OCI-LY3 (cell line): ENCODE data around the gene HNRNPUL1.

Experiments used
- H2AFZ ChIP-seq: fragments of 200-600, 300-600 bp; shearing (Covaris generic); 2 replicates; pipeline ENCODE4 v1.6.0; 2014; ENCODE audit warnings: antibody characterized with exemption, low read depth, low read length
- H3K27ac ChIP-seq: fragments of 200-600, 300-600 bp; sonication (generic); 2 replicates; pipeline ENCODE4 v1.5.1; 2014; ENCODE audit warnings: mild to moderate bottlenecking, low read length, moderate library complexity, mixed read lengths
- H3K27me3 ChIP-seq: fragments of 200-600, 300-600 bp; sonication (generic); 2 replicates; pipeline ENCODE4 v1.6.1; 2014; ENCODE audit warnings: low read depth, low read length, mixed read lengths
- H3K36me3 ChIP-seq: fragments of 200-600, 300-600 bp; sonication (generic); replicated peaks from 2 replicates; pipeline ENCODE3; 2014; ENCODE audit warnings: low read depth, low read length, mixed read lengths
- H3K4me1 ChIP-seq: fragments of 300-600, 200-600 bp; sonication (generic); 2 replicates; pipeline ENCODE4 v1.6.1; 2014; ENCODE audit warnings: low read length, mixed read lengths
- H3K4me2 ChIP-seq: fragments of 200-600, 300-600 bp; sonication (generic); 2 replicates; pipeline ENCODE4 v1.6.1; 2014; ENCODE audit warnings: low read length, mixed read lengths
- H3K4me3 ChIP-seq: fragments of 300-600, 200-600 bp; sonication (generic); 2 replicates; pipeline ENCODE4 v1.5.1; 2014; ENCODE audit warnings: antibody characterized with exemption, mild to moderate bottlenecking, low read length, moderate library complexity
- H3K79me2 ChIP-seq: fragments of 300-600, 200-600 bp; shearing (Covaris generic); 2 replicates; pipeline ENCODE4 v1.6.1; 2014; ENCODE audit warnings: mild to moderate bottlenecking, low read length, mixed read lengths
- H3K9ac ChIP-seq: fragments of 300-600, 200-600 bp; shearing (Covaris generic); 2 replicates; pipeline ENCODE4 v1.6.0; 2014; ENCODE audit warnings: mild to moderate bottlenecking, low read length, moderate library complexity
- H3K9me3 ChIP-seq: fragments of 200-600, 300-600 bp; shearing (Covaris generic); 2 replicates; pipeline ENCODE4 v1.6.1; 2014; ENCODE audit warnings: low read length, mixed read lengths; ENCODE audit not compliant: insufficient read depth
- H4K20me1 ChIP-seq: fragments of 200-600, 300-600 bp; sonication (generic); 2 replicates; pipeline ENCODE4 v1.6.1; 2016; ENCODE audit warnings: low read length, mixed read lengths; ENCODE audit not compliant: insufficient read depth
- EZH2phosphoT487 ChIP-seq: fragments of 200-600 bp; shearing (Covaris generic); IDR thresholded peaks from 2 replicates; pipeline ENCODE4 v1.6.1; 2018; ENCODE audit warnings: antibody characterized with exemption, mixed run types, low read depth
- TF ChIP-seq, protein P1 (sequence below): fragments of 200-600, 300-600 bp; sonication (generic); IDR thresholded peaks from 2 replicates; pipeline ENCODE4 v1.5.1; 2014; ENCODE audit warnings: antibody characterized with exemption, low read length, low read depth

The HNRNPUL1 gene

GRCh38 chr19:41302624-41303351, 38.6 kb downstream of the HNRNPUL1 start:
- TF ChIP-seq, protein P1, sequence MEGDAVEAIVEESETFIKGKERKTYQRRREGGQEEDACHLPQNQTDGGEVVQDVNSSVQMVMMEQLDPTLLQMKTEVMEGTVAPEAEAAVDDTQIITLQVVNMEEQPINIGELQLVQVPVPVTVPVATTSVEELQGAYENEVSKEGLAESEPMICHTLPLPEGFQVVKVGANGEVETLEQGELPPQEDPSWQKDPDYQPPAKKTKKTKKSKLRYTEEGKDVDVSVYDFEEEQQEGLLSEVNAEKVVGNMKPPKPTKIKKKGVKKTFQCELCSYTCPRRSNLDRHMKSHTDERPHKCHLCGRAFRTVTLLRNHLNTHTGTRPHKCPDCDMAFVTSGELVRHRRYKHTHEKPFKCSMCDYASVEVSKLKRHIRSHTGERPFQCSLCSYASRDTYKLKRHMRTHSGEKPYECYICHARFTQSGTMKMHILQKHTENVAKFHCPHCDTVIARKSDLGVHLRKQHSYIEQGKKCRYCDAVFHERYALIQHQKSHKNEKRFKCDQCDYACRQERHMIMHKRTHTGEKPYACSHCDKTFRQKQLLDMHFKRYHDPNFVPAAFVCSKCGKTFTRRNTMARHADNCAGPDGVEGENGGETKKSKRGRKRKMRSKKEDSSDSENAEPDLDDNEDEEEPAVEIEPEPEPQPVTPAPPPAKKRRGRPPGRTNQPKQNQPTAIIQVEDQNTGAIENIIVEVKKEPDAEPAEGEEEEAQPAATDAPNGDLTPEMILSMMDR: no peak
- TF ChIP-seq EZH2phosphoT487: no peak
- Histone ChIP-seq H3K36me3 (peaks cover 93% of the 10 kb centered on the region), H3K4me2 (no peak overlapping the region)

DNA sequence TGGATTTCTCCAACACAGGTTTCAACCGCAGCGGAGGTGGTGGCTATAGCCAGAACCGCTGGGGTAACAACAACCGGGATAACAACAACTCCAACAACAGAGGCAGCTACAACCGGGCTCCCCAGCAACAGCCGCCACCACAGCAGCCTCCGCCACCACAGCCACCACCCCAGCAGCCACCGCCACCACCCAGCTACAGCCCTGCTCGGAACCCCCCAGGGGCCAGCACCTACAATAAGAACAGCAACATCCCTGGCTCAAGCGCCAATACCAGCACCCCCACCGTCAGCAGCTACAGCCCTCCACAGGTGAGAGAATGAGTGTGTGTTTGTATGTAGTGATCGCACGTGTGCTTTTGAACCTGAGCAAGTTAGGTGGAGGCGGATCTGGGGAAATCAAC, 39.8 kb downstream of the HNRNPUL1 start:
- Histone ChIP-seq H3K9ac (no peak overlapping the region), H3K9me3 (no peaks in the 10 kb centered on the region), H4K20me1 (no peaks in the 10 kb centered on the region), H3K4me2 (no peak overlapping the region), H3K27me3 (no peaks in the 10 kb centered on the region), H3K4me1 (peaks cover 19% of the 10 kb centered on the region), H2AFZ (no peak overlapping the region), H3K79me2 (peaks cover 12% of the 10 kb centered on the region), H3K4me3 (no peak overlapping the region), H3K27ac (no peak overlapping the region), H3K36me3 (peaks cover 85% of the 10 kb centered on the region)
- TF ChIP-seq, protein P1: no peak
- TF ChIP-seq EZH2phosphoT487: no peak

More at GRCh38 chr19:41302624-41303351, 38.6 kb downstream of the HNRNPUL1 start:
- no peaks in the 10 kb centered on the region for H3K27me3 ChIP-seq
- H2AFZ ChIP-seq: no peak overlapping the region
- no peak overlapping the region for H3K4me3 ChIP-seq
- H3K79me2 ChIP-seq: peaks cover 23% of the 10 kb centered on the region
- no peak overlapping the region for H3K27ac ChIP-seq
- no peak overlapping the region for H3K9ac ChIP-seq
- no peaks in the 10 kb centered on the region for H3K9me3 ChIP-seq
- H3K4me1 ChIP-seq: peaks cover 20% of the 10 kb centered on the region
- H4K20me1 ChIP-seq: no peaks in the 10 kb centered on the region

DNA sequence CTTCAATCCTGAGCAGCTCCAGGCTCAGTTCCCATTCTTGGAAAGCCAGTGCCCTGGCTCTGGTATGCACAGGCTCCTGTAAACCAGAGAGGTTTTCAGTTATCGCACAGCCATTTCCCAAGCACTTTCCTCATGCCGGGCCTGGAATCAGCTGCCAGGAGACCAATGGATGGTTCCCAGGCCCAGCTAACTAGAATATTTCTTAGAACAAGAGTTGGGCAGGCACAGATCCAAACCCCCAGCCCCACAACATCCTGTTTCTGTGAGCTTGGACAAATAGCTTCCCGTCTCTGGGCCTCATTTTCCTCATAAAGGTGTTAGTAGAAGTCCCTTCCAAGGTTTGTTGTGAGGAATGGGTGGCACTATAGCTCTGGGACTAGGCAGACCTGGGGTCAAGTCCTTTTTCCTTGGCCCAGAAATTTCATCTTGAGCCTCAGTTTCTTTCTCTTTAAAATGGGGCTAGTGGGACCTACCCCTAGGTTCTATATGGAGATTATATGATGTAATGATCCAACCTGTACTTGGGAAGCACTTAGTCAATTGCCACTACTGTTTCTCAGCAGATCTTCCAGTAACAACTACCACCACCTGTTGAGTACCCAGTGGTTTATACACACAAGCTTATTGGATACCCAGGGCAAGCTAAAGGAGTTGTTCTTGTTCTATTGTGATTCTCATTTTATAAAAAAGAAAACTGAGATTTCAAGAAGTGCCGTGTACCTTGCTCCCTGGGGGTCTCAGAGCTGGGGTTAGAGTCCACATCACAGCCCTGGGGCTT, 40.7 kb downstream of the HNRNPUL1 start:
- peaks cover 24% of the 10 kb centered on the region for H3K4me1 ChIP-seq
- H4K20me1 ChIP-seq: no peaks in the 10 kb centered on the region
- H3K79me2 ChIP-seq: peaks cover 8% of the 10 kb centered on the region; the same call in 1 of the 2 replicates
- no peak overlapping the region for H3K27ac ChIP-seq
- no peaks in the 10 kb centered on the region for H3K9me3 ChIP-seq
- H3K36me3 ChIP-seq: peaks cover 76% of the 10 kb centered on the region
- H3K27me3 ChIP-seq: no peaks in the 10 kb centered on the region
- no peak overlapping the region for H3K4me3 ChIP-seq
- H3K4me2 ChIP-seq: no peak overlapping the region
- no peak for TF ChIP-seq EZH2phosphoT487
- TF ChIP-seq, protein P1: no peak
- H3K9ac ChIP-seq: no peak overlapping the region
- no peak overlapping the region for H2AFZ ChIP-seq
